Tibial artery (tissue), 4 donors: ENCODE data around the gene USH1C.

Experiments used
- DNase-seq, 2 donors: peaks; one replicate each; pipeline ENCODE4 v3.0.0-alpha.2; 2019
- H3K27ac ChIP-seq, 2 donors: fragments of 200-600 bp; sonication (generic) in 1 of 2; 1 replicate in 1 of 2; 2 replicates in 1 of 2; pipeline ENCODE4 v1.5.1; 2018 to 2019; ENCODE audit warnings: mild to moderate bottlenecking in 1 of 2
- H3K27me3 ChIP-seq, 2 donors: fragments of 200-600 bp; sonication (generic) in 1 of 2; one replicate each; pipeline versions ENCODE4 v1.5.1 to v1.6.0; 2016 to 2019
- H3K36me3 ChIP-seq, 3 donors: fragments of 200-600 bp; sonication (generic) in 2 of 3; one replicate each; pipeline ENCODE4 v1.5.1; 2016 to 2019; ENCODE audit warnings: mild to moderate bottlenecking in 2 of 3
- H3K4me1 ChIP-seq, 4 donors: fragments of 200-600 bp; sonication (generic) in 2 of 4; 1 replicate in 3 of 4; 2 replicates in 1 of 4; pipeline ENCODE4 v1.5.1; 2016 to 2019
- H3K4me3 ChIP-seq, 2 donors: fragments of 200-600 bp; sonication (generic) in 1 of 2; 1 replicate in 1 of 2; 2 replicates in 1 of 2; pipeline ENCODE4 v1.5.1; 2018 to 2019; ENCODE audit warnings: mild to moderate bottlenecking in 2 of 2
- H3K9me3 ChIP-seq, 3 donors: fragments of 200-600 bp; sonication (generic) in 1 of 3; one replicate each; pipeline ENCODE4 v1.5.1; 2016 to 2019
- intact Hi-C: fragments of 100-400 bp; cut with DNase I; formaldehyde crosslinking; loops from one replicate; pipeline ENCODE4 v1.15.0; 2023; ENCODE audit warnings: low total_unique reads
- TF ChIP-seq, protein P1 (sequence below), 2 experiments: fragments of 200-600 bp in 1 of 2; fragments of 450-650 bp in 1 of 2; IDR thresholded peaks; one replicate each; pipeline ENCODE4 v1.5.1; 2017 to 2019; ENCODE audit warnings: antibody characterized with exemption in 2 of 2, mild to moderate bottlenecking in 1 of 2, moderate library complexity in 1 of 2

Gene USH1C

DNA sequence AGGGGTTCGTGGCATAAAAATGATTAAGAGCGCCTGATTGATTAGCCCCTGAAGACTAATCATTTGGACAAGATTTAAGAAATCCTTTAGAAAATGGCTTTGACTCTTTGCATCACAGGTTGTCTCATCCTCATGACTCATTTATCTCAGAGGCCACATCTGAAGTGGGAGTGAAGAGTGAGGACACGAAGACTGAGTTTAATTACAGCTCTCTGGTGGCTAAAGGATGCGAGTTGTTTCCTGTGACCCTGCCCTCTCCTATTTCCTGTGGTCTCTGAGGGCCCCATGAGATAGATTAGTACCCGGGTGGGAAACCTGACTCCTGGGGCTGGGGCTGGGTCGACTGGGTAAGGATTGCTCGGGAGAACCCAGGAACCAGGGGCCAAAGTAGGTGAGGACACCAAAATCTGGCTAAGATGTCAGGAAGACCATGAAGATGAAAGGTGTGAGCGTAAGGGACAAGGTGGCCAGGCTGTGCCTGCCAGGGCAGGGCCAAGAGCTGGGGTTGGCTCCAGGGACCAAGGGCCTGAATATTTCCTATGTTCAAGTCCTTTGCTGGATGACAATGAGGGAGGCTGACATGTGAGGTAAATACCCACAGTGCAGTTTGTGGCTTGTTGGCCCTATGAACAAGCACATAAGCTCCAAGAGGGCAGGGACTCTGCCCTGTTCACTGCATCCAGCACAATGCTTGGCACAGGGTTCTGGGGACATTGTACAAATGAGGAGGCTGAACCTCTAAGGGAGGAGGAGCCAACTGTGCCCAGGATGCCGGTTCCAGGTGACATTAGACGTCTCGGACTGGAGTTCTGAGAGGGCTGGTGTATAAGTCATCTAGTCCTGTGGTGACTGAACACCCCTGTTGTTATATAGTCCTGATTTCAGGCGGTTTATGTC, 6.5 kb upstream of the USH1C start:
- TF ChIP-seq, protein P1, sequence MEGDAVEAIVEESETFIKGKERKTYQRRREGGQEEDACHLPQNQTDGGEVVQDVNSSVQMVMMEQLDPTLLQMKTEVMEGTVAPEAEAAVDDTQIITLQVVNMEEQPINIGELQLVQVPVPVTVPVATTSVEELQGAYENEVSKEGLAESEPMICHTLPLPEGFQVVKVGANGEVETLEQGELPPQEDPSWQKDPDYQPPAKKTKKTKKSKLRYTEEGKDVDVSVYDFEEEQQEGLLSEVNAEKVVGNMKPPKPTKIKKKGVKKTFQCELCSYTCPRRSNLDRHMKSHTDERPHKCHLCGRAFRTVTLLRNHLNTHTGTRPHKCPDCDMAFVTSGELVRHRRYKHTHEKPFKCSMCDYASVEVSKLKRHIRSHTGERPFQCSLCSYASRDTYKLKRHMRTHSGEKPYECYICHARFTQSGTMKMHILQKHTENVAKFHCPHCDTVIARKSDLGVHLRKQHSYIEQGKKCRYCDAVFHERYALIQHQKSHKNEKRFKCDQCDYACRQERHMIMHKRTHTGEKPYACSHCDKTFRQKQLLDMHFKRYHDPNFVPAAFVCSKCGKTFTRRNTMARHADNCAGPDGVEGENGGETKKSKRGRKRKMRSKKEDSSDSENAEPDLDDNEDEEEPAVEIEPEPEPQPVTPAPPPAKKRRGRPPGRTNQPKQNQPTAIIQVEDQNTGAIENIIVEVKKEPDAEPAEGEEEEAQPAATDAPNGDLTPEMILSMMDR (IDR thresholded peaks at IDR 0.05): no peak

DNA sequence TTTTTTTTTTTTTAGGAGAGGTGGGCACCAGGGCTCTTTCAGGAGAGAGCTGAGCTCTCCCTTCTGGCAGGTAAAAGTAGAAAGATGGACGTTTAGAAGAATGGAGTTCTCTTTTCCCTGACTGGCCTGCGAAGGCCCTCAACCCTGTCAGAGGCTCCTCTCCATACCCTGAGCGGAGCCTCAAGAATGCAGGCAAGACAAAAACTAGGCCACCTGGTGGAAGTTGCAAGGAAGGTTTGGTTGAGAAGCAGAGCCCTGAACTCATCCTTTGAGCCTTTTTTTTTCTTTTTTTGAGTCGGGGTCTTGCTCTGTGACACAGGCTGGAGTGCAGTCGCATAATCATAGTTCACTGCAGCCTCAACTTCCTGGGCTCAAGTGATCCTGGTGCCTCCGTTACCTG, 4.2 kb upstream of the USH1C start:
- Histone ChIP-seq H3K36me3 (no peaks in the 10 kb centered on the region), H3K27me3 (peaks cover 0 to 39% of the 10 kb centered on the region in 2 donors), H3K9me3 (no peaks in the 10 kb centered on the region), H3K4me1 (peaks cover 0 to 12% (median 3%) of the 10 kb centered on the region in 4 donors), H3K27ac (no peak overlapping the region), H3K4me3 (no peak overlapping the region)
- intact Hi-C loops: no loop called here
- TF ChIP-seq, protein P1 (IDR thresholded peaks at IDR 0.05): no peak
- no peak for DNase-seq

More for the DNA sequence above, 6.5 kb upstream of the USH1C start:
- peaks cover 0 to 7% (median 0%) of the 10 kb centered on the region in 4 donors for H3K4me1 ChIP-seq
- no peak overlapping the region for H3K4me3 ChIP-seq
- H3K27ac ChIP-seq: no peak overlapping the region
- peaks cover 0 to 38% of the 10 kb centered on the region in 2 donors for H3K27me3 ChIP-seq
- no peak for DNase-seq
- no peaks in the 10 kb centered on the region for H3K36me3 ChIP-seq
- intact Hi-C loops: no loop called here
- H3K9me3 ChIP-seq: no peaks in the 10 kb centered on the region

DNA sequence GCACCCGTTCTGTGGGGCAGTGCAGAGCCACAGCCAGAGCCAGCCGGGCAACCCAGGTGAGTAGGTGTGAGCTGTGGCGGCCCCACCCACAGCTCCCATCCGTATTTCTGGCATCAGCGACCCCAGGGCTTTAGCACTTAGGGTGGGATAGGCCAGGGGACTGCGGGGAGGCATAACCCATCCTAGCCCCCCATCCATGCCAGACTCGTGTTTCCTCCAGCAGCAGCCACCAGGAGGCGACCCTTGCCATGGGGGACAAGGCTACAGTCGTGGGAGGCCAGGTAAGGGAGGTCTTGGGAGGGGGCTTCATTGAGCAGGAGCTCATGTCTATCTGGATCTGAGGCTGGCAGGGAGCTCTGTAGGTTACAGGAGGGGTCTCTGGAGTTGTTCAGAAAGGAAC, 3.7 kb upstream of the USH1C start:
- DNase-seq: no peak

DNA sequence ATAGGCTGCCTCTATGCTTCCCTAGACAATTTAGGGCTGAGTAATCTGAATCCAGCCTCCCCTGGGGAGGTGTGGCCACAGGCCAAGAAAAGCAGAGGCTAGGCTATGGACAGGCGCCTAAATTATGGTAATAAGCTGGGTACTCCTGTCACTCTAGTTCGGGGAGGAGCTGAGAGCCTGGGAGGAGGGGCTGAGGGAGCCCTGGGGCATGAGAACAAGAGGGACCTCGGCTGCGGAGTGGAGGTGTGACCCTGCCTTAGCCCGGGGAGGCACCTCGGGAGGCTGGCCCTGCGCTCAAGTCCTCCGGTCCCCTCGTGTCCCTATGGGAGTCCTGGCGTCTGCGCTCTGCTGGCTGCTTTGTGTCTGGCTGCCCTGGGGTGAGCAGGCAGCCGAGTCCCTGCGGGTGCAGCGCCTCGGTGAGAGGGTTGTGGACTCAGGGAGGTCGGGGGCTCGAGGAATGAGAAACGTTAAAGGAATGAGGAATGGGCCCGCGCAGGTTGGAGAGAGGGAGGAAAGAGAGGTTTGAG, 2.9 kb upstream of the USH1C start, which contains the start of gene OTOG:
TSS of gene OTOG (plus strand) at position 209 of the 527 bp plus-strand sequence. CDS start at position 323, 114 bp downstream.
- Histone ChIP-seq H3K27me3 (peaks cover 0 to 37% of the 10 kb centered on the region in 2 donors), H3K36me3 (no peaks in the 10 kb centered on the region), H3K9me3 (no peaks in the 10 kb centered on the region), H3K27ac (no peak within 1 kb of the TSS), H3K4me1 (peaks cover 0 to 12% (median 3%) of the 10 kb centered on the region in 4 donors), H3K4me3 (no peak within 1 kb of the TSS)
- TF ChIP-seq, protein P1 (IDR thresholded peaks at IDR 0.05): no peak
- intact Hi-C loops: no loop called here
- DNase-seq: no peak

More for the DNA sequence above, 3.7 kb upstream of the USH1C start:
- Histone ChIP-seq H3K4me1 (peaks cover 0 to 12% (median 3%) of the 10 kb centered on the region in 4 donors), H3K27me3 (peaks cover 0 to 37% of the 10 kb centered on the region in 2 donors), H3K4me3 (no peak overlapping the region), H3K27ac (no peak overlapping the region), H3K36me3 (no peaks in the 10 kb centered on the region), H3K9me3 (no peaks in the 10 kb centered on the region)
- intact Hi-C loops: no loop called here
- TF ChIP-seq, protein P1 (IDR thresholded peaks at IDR 0.05): no peak

DNA sequence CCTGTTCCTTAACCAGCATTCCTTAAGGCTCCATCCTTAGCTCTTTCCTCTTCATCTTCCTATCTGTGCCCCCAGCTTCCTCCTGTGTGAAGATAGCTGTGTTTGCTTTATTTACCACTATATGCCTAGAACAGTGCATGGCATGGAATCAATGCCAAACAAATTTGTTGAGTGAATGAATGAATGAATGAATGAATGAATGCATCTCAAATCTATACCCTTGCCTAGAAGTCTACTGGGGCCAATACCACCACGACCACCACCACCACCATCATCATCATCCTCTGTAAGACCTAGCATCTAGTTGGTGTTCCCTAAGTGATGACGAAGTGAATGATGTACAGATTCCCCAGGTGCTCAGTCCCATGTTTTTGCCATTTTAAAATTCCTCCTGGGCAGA, 2.0 kb upstream of the USH1C start:
- Histone ChIP-seq H3K27me3 (peaks cover 0 to 37% of the 10 kb centered on the region in 2 donors), H3K4me1 (peaks cover 0 to 12% (median 3%) of the 10 kb centered on the region in 4 donors), H3K4me3 (no peak overlapping the region), H3K9me3 (no peaks in the 10 kb centered on the region), H3K36me3 (no peaks in the 10 kb centered on the region), H3K27ac (no peak overlapping the region)
- DNase-seq: no peak
- TF ChIP-seq, protein P1 (IDR thresholded peaks at IDR 0.05): no peak
- intact Hi-C loops: no loop called here
